NCI-H187 (cell line): ENCODE results near the gene FRS3.

Experiments
- DNase-seq, 2 experiments: peaks; one replicate each; lab custom pipeline; 2025; lab: John Stamatoyannopoulos, UW

FRS3 gene

DNA sequence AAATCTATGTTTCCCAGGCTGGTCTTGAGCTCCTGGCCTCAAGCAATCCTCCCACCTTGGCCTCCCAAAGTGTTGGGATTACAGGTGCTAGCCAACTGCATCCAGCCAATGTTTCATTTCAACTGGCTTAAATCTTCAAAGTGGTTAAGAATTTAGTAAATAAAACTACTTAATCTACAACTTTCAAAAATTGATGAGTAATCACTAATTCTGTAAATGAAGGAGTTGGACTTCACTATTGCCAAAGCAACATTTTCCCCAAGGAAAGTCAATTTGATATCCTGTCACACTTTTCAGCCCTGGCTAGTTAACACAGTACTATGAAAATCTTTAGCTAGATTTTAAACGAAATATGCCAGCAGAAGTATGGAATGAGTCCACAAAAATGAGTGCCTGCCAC, 11.6 kb upstream of the FRS3 start:
- DNase-seq, result no peak

DNA sequence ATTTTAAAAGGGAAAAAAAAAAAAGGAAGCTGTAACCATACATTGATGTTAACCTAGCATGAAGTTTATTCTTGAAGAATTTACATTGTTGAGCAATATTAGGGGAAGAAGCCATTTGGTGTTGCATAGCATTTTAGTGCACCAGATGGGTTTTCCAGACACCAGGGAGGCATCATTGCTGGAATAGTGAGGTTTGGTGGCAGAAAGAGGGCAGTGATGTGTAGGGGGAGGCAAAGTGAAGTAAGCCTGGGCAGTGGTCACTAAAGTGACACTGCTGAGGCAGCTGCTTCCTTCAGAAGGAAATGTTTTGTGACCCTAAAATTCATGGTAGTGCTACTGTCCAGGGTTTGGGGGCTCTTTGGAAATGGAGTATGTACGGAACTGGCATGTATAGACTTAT, 10.3 kb upstream of the FRS3 start:
- DNase-seq, result no peak

DNA sequence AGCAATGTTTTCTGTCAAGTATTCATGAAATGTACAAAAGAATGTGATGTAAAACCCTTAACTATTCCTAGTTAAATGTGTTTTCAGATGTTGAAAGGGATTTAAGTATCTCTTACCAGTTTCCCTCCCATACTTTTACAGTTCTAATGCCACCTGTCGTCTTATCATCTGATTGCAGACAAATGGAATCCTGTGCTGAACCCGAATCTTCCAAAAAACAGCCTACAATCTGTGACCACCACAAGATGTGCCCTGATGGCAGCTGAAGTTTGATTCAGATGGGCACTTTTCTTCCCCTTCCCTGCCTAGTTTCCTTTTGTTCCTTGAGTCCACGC, 9.7 kb upstream of the FRS3 start:
- no peak for DNase-seq

DNA sequence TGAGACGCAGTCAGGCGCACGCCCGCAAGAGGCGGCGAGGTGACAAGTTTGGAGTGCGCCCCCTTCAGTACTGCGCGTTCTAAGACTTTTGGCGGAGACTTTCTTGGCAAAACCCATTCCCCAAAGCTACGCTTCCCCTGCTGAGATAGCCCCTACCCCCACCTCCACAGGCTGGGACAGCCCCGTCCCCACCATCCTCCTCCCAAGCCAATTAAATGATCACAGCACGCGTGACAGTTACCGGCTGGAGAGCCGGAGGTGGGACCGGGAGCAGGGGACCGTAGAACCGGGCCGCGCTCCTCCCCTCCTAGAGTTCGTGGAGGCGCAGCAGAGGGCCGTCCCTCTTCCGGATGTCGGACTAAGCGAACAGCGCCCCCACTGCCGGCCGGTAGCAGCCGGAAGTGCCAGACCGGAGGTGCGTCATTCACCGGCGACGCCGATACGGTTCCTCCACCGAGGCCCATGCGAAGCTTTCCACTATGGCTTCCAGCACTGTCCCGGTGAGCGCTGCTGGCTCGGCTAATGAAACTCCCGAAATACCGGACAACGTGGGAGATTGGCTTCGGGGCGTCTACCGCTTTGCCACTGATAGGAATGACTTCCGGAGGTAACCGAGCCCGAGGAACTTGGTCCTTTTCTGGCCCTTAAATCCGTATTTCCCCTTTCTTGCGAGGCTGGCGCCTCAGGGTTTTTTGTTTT, 7.7 kb upstream of the FRS3 start, which contains the start of gene TOMM6:
TSS of gene TOMM6 (plus strand) at position 476 of the 699 bp plus-strand sequence. CDS start at position 480, 4 bp downstream.
- DNase-seq, result peak; percentile 73 to 84

DNA sequence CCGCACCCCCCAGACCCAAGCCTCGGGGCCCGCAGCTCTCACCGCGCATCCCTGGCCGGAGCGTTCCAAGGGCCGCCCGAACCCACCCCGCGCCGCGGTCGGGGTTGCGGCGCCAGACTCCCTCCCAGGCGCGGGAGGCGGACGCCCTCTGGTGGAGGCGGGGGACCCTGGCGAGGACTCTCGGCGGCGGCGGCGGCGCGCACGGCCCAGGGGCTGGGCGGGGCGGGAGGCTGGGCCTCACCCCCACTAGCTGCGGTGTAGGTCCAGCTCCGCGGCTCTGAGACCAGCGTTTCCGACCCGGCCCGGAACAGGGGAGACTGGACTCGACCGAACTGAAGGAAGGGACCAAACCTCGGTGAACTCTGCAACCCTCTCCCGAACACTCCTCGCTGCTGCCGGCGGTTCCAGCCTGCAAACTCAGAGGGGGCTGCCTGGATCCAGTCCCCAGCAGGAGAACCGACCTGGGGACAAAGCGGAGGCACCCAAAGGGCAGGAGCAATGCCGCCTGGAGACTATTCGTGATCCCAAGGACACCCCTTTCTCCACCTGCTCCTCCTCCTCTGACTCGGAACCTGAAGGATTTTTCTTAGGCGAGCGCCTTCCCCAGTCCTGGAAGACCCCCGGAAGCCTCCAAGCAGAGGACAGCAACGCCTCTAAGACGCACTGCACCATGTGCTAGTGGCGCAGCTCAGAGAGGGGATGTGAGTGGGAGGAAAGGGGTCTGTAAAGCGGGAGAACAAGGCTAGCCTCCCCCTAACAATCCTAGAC, 6.9 kb upstream of the FRS3 start:
- DNase-seq, result peak; percentile 33 to 62

DNA sequence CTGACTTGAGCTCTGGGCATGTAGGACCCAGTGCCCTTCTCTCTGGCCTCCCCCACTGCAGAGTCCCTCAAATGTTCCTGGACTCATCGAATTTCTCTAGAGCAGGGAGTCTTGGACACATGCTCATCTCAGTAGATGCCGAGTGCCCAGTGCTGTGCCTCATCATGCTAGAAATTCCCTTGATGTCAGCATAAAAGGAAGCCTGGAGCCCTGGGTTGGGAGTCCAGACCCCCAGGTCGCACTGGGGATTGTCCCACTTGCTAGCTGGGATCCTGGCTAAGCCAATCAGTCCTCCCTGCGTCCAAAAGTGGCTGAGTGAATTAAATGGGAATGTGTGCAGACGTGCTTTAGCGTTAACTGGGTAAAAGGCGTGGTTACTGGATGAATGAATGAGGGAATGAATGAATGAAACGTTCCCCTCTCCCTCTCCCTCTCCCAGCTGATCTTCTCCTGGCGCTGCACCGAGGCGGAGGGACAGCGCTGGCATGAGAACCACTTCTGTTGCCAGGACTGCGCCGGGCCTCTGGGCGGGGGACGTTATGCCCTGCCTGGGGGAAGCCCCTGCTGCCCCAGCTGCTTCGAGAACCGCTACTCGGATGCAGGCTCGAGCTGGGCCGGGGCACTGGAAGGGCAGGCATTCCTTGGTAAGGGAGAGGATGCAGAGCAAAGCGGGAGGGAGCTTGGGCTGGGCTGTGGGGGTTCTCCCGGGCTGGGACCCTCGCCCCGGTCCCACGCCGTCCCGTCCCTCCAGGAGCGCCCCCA, 6.2 kb upstream of the FRS3 start:
- no peak for DNase-seq

DNA sequence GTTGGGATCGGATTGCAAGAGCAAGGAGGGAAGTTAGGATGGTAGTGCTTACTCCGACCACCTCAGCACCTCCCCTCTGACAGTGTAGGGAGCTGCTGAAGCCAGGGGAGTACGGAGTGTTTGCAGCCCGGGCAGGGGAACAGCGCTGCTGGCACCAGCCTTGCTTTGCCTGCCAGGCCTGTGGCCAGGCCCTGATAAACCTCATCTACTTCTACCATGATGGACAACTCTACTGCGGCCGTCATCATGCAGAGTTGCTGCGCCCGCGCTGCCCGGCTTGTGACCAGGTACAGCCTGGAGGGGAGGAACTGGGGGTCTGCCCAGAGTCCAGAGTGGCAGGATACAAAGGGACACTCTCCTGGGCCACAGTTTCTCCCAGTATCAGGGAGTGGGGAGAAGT, 5.6 kb upstream of the FRS3 start:
- DNase-seq, result no peak

DNA sequence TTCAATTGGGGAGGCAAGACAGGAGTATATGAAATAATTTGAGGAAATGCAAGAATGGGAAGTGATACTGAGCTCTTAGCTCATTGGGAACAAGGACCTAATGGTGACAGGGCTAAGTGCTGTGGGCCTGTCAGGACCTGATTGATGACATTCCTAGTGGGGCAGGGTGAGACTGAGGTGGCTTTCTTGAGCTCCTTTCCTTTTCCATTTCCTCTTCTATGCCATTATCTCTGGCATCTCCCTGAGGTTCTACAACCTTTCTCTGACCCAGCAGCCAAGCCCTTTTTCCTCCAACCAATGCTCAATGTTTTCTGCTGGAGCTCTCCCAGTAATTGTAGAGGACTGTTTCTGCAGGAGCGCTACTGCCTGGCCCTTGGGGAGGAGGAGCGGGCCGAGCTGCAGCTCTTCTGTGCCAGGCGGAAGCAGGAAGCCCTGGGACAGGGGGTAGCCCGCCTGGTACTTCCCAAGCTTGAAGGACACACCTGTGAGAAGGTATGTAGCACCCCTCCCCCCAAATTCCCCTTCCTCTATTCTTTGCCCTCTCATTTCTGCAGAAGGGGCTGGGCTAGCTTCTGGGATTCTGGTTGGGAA, 5.0 kb upstream of the FRS3 start:
- no peak for DNase-seq

DNA sequence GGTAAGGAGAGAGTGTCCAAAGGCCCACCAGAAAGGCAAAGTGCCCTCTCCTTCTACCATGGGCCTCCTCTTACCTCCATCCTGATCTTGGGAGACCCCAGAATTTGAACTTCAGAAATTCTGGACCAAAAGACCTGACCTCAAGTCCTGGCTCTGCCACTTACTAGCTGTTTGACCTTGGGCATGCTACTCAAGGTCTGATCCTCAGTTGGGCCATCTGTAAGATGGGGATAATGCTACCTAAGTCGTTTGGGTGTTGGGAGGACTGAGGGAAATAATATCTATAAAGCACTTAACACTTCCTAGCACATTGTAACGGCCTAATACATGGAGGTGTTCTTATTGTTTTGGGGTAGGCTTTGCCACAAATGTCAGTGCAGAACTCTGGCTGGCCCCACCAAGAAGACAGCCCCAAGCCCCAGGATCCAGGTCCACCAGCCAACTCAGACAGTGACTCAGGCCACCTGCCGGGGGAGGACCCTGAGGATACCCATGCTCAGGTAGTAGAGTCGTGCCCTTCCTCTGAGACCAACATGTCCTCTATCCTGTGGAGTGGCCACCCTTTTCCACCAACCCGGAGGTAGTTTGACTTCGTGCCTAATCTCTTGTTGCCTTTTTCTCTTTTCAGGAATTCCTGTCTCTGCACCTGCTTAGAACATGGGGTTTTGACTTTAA, 3.5 kb upstream of the FRS3 start:
- no peak for DNase-seq

DNA sequence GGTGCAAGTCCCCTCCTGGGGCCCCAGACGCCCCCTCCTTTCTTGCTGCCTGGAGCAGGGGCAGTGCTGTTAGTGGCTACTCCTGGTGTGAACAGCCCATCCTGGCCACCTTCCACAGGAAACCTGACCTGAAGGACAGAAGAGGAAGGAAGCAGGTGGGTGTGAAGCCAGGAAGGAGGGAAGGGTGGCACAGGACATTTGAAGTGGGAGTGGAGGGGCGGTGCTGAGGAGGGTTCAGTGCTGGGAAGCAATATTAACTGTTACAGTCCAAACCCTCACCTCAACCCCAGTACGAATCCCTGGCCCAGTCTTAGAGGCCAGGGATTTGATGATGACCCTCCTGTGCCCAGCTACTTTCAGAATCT, 1.6 kb upstream of the FRS3 start:
- no peak for DNase-seq

DNA sequence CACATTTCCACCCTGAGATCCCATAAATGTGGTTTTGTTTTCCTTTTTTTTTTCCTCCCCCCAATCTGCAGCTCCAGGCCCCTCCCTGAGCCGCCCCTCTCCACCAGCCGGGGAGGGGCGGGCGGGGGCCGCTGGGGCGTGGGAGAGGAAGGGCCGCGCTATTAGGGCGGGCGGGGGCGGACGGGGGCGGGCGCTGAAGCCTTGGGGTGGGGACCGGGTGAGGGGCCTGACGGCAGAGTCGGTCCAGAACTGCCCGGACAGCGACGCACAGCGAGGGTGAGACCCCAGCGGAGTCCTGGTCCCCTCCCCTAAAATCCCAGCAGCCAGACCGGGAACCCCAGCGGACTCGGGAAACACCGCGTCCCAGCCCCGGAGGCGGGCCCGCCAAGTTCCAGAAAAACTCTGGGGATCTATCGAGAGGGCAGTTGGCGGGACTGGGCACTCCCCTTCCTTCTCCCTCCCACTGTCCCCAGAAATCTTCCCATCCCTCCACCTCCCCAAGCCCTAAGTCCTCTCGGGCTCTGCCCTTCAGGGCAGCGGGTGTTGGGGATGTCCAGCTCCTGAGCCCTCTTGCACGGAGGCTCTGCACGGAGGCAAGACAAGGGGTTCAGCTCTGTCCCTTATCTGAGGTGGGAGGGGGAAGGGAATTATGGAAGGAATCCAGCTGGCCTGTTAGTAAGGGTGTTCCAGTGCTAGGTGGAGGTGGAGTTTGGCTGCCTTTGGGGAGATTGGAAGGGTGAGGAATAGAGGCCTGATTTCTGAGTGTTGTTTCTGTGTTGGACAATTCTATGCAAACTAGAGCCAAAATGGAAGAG, 1.1 kb upstream of the FRS3 start, which contains the start of gene PRICKLE4:
TSS of gene PRICKLE4 (plus strand) at position 232 of the 815 bp plus-strand sequence. CDS start 2,692 bp downstream, outside the sequence.
- DNase-seq, result no peak

DNA sequence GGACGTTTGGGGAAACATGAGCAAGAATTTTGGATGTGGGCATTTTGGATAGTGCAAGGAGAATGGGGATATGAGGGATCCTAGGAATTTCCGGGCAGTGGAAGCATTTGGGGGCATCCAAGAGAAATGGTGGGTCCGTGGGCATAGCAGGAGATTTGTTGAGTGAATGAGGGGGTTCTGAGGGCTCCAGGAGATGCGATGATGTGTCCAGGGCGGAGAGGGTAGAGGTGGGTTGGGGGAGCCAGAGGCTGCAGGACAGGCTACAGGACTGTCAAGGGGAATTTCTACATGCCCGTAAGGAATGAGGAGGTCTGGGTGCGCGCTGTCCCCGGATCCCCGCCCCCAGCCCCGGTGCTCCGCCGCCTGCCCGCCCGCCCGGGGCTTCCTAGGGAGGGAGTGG, 364 bp downstream of the FRS3 start:
- no peak for DNase-seq

DNA sequence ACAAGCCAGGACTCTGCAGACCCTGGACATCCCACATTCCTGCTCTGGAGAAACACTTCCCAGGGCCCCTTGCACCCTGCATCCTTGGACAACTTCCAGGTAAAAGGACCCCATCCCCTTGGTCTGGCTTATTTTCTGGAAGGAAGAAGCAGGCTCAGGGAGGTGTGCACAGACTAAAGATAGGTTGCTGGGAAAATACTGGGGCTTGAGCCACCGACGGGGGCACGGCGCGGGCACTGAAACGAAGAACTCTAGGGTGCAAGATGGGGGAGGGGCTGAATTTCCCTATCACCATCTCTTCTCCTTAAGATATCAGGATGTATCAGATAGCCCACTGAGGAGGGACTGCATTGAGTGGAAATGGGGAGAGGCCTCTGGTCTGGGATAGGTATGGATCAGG, 805 bp downstream of the FRS3 start:
- no peak for DNase-seq

DNA sequence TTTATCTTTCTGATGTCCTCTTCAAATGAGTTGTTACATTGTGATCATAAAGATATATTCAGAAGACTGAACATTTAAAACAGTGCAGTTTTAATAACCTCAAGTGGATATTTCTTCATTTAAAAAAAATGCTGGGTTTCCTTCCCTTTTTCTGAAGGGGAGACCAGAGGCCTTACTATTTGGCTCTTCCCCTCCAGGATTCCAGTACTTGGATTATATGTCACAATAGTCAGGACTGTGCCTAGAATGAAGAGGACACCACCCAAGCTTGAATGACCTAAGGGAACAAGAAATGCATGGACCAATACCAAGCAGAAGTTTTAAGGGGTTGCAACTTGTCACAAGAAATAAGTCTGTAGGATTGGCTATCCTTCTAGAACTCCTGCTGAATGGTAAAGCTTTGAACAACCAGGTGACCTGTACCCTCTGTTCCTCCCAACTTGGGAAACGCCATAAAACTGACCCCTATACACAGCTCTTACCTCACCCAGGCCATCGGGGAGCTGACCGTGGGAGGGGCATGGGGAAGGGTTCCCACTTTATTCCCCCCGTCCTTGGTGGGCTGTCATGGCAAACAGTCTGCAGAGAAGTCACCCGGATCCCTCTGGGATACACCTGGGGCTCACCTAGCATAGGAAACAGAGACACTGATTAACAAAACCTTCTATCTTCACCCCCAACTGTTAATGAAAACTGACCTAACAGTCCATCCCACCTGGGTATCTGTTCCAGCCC, 2.0 kb downstream of the FRS3 start:
- DNase-seq, result no peak

DNA sequence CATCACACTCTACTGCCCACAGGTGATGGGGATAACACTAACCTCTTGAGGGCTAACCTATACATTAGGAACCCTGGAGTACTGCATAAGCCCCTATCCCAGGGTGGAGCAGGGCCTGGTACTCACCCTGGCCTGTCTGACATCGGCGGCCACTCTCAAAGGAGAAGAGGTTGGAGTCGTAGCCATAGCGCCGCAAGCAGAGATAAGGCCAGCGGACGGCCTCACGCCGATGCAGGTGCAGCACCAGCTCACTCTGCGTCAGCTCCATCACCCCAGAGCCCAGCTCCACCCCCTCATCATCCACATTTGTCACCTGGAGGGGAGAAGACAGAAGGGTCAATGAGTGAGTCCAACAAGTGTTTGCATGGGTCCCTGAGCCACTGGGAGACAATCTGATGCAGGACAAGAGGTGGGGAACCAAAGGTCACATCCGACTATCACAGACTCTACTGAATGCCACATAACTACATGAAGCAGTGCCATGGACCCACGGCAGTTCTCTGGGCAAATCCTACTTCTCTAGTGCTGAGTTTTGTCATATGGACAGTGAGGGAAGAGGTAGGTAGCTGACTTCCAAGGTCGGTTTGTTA, 4.3 kb downstream of the FRS3 start:
- DNase-seq, result no peak

DNA sequence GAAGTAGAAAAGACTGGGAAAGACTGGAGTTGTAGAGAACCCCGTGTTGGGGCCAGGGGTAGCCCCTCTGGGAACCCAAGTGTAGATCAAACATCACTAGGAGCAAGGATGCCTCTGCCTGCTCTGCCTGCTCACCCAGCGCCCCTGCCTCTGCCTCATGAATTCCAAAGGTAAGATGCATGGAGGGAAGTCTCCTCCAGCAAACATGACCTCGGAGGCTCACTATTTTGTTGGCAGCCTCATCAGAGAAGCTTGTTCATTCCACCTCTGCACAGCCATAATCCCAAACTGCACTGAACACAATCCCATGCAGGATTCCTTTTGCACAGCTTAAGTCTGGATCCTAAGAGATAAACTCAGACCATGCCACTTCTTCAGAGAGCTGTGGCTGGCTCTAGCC, 4.9 kb downstream of the FRS3 start:
- DNase-seq, result no peak

DNA sequence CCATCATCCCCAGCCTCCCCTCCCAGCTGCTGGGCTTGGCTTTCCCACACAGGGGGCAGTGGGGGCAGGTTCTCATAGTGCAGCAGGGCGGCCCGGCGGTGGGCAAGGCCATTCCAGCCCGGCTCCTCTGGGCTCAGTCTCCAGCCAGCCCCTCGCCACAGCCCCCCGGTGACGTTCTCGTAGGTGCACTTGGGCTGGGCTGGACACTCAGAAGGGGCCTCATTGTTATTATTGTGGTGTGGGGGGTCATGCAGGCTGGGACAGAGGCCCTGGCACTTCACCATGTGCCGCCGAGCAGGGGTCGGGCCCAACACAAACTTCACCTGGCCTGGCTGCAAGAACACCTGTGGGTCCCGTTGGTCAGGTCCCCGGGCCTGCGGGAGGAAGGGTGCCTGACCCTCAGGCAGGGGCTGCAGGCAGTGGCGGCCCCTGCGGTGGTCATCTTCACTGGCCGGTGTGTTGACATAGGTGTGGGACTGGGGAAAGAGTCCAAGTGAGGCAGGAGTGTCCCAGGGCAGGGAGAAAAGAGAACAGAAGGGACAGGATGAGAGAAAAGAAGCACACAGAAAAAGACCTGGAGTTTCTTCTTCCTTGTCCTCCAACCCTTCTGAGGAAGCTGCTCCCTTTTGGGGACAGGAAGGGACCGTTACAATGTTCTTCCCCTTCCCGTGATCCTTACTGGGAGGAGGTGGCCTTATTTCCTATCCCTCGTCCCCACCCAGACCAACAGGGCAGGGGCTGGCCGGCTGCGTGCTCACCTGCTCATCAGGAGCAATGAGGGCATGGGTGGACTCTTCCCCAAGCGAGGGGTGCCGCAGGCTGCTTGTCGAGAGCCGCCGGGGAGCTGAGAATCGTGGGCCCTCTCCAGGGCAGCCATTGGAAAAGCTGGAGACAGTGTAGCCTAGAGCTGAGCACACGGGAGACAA, 8.4 kb downstream of the FRS3 start:
- DNase-seq, result no peak

DNA sequence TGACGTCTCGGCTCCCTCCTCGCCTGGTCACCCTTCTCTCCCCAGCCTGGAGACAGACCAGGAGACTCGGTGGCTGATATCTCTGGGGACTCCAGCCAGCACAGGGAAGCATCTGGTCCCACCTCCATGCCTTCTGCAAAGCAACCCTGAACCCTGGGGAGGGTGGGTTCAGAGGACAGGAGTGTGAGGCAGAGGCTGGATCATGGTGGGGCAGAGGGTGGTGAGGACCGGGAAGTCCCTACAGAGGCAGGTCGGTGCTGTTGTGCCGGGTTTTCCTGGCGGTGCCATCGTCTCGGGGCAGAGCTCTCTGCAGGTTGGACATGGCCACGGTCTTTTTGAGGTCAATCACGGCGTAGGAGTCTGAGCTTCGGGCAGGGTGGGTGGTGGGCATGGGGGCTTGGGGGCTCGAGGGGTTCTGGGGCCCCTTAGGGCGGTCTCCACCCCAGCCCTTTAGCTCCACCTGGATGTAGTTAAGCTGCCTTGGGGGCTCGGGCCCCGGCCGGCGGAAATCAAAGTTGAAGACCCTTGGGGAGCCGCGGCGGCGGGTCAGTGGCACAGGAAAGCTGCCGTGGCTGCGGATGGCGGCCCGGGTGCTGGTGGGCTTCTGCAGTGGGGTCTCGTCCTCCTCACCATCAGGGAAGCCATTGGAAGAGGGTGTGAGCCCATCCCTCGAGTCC, 9.2 kb downstream of the FRS3 start:
- DNase-seq, result no peak
